IMR-90 (cell line): ENCODE data around the gene RALGPS2. TPM values are rescaled to one million over a fixed set of nuclear protein-coding genes. Genes with fewer than 3 reads are reported as not detected.

ENCODE experiments used
- ATAC-seq: fragments of 200-7000 bp; cut with Tn5 transposase; 2 replicates; pipeline ENCODE4 v1.9.1; 2020; ENCODE audit warnings: low read depth, mild to moderate bottlenecking, moderate library complexity
- BruUV-seq: library from RNA; stranded (reverse); fragments of 400-500 nt; replicated peaks from 2 replicates; lab custom pipeline; 2021; lab: Mats Ljungman, UMichigan
- CTCF ChIA-PET: fragments of 300-600 bp; formaldehyde crosslinking; extraction: SDS; loops from one replicate; lab custom pipeline; 2021; ENCODE audit warnings: antibody characterized with exemption; lab: Yijun Ruan, JAX
- POLR2A ChIA-PET: fragments of 300-600 bp; sonication (Branson Sonifier 250); formaldehyde crosslinking; loops from one replicate; lab custom pipeline; 2022; ENCODE audit warnings: antibody characterized with exemption; ENCODE audit not compliant: unreplicated experiment; lab: Charles Lee
- DNase-seq: peaks from one replicate; pipeline ENCODE4 v3.0.0; 2013
- H2AFZ ChIP-seq: replicated peaks from 2 replicates; pipeline ENCODE3; 2013; ENCODE audit warnings: low read length, mild to moderate bottlenecking; ENCODE audit not compliant: poor library complexity
- H2AK5ac ChIP-seq: 2 replicates; pipeline ENCODE4 v1.6.1; 2013; ENCODE audit warnings: low read depth, low read length, inconsistent platforms
- H2AK9ac ChIP-seq: replicated peaks from 2 replicates; pipeline ENCODE3; 2013; ENCODE audit warnings: mild to moderate bottlenecking, low read depth, low read length, moderate library complexity; ENCODE audit not compliant: poor library complexity
- H2BK120ac ChIP-seq: 2 replicates; pipeline ENCODE4 v1.6.1; 2013; ENCODE audit warnings: low read depth, low read length, inconsistent platforms
- H2BK15ac ChIP-seq: 3 replicates; pipeline ENCODE4 v1.6.1; 2013; ENCODE audit warnings: low read depth, low read length, inconsistent platforms
- H2BK20ac ChIP-seq: 2 replicates; pipeline ENCODE4 v1.6.1; 2013; ENCODE audit warnings: low read depth, mild to moderate bottlenecking, inconsistent platforms, low read length, moderate library complexity
- H2BK5ac ChIP-seq: 2 replicates; pipeline ENCODE4 v1.6.1; 2013; ENCODE audit warnings: mild to moderate bottlenecking, low read depth, low read length, inconsistent platforms; ENCODE audit not compliant: poor library complexity, severe bottlenecking
- H3K14ac ChIP-seq: replicated peaks from 2 replicates; pipeline ENCODE4 v1.6.1; 2013; ENCODE audit warnings: low read depth, low read length, inconsistent platforms
- H3K18ac ChIP-seq: 2 replicates; pipeline ENCODE4 v1.6.1; 2013; ENCODE audit warnings: low read depth, low read length, control low read depth
- H3K23ac ChIP-seq: 2 replicates; pipeline ENCODE4 v1.6.1; 2013; ENCODE audit warnings: low read depth, low read length, inconsistent platforms
- H3K27ac ChIP-seq: 2 replicates; pipeline ENCODE4 v1.5.1; 2013; ENCODE audit warnings: mild to moderate bottlenecking, control low read depth, low read length; ENCODE audit not compliant: insufficient read depth
- H3K27me3 ChIP-seq: 2 replicates; pipeline ENCODE4 v1.6.1; 2013; ENCODE audit warnings: low read length; ENCODE audit not compliant: control insufficient read depth, insufficient read depth
- H3K36me3 ChIP-seq: 2 replicates; pipeline ENCODE4 v1.6.1; 2013; ENCODE audit warnings: low read length, mixed read lengths; ENCODE audit not compliant: control insufficient read depth, insufficient read depth
- H3K4ac ChIP-seq: 2 replicates; pipeline ENCODE4 v1.6.1; 2013; ENCODE audit warnings: low read depth, low read length, inconsistent platforms
- H3K4me1 ChIP-seq: 2 replicates; pipeline ENCODE4 v1.6.1; 2013; ENCODE audit warnings: low read length, mixed read lengths; ENCODE audit not compliant: control insufficient read depth, insufficient read depth
- H3K4me2 ChIP-seq: 2 replicates; pipeline ENCODE4 v1.6.1; 2013; ENCODE audit warnings: low read depth, mild to moderate bottlenecking, control low read depth, low read length, moderate library complexity
- H3K4me3 ChIP-seq: 2 replicates; pipeline ENCODE4 v1.5.1; 2013; ENCODE audit warnings: low read depth, mild to moderate bottlenecking, control low read depth, low read length, moderate library complexity; ENCODE audit not compliant: insufficient read depth
- H3K56ac ChIP-seq: 2 replicates; pipeline ENCODE4 v1.6.1; 2013; ENCODE audit warnings: low read length, inconsistent platforms; ENCODE audit not compliant: insufficient read depth; ENCODE audit errors: extremely low read depth
- H3K79me1 ChIP-seq, 2 experiments: 2 replicates each; pipeline ENCODE4 v1.6.1; 2013; ENCODE audit warnings: low read length in 2 of 2, inconsistent platforms in 1 of 2, low read depth in 1 of 2
- H3K9ac ChIP-seq: 2 replicates; pipeline ENCODE4 v1.6.1; 2013; ENCODE audit warnings: low read depth, low read length, control low read depth
- H3K9me1 ChIP-seq: 2 replicates; pipeline ENCODE4 v1.6.1; 2013; ENCODE audit warnings: low read length, inconsistent platforms; ENCODE audit not compliant: insufficient read depth
- H3K9me3 ChIP-seq: 2 replicates; pipeline ENCODE4 v1.6.1; 2013; ENCODE audit warnings: low read length; ENCODE audit not compliant: control insufficient read depth, insufficient read depth
- H4K20me1 ChIP-seq: 2 replicates; pipeline ENCODE4 v1.6.1; 2013; ENCODE audit warnings: low read length, inconsistent platforms; ENCODE audit not compliant: insufficient read depth
- H4K5ac ChIP-seq: 2 replicates; pipeline ENCODE4 v1.6.1; 2013; ENCODE audit warnings: mild to moderate bottlenecking, low read depth, low read length, control low read depth
- H4K8ac ChIP-seq, 2 experiments: 2 replicates each; pipeline ENCODE4 v1.6.1; 2013; ENCODE audit warnings: low read depth in 2 of 2, low read length in 2 of 2, control low read depth in 1 of 2, inconsistent platforms in 1 of 2
- H4K91ac ChIP-seq: 2 replicates; pipeline ENCODE4 v1.6.1; 2013; ENCODE audit warnings: low read depth, low read length, inconsistent platforms; ENCODE audit not compliant: insufficient read depth
- BHLHE40 ChIP-seq: fragments of 150-350 bp; IDR thresholded peaks from 2 replicates; pipeline ENCODE4 v1.6.1; 2016; ENCODE audit warnings: mild to moderate bottlenecking, low read depth, low read length
- CHD1 ChIP-seq: IDR thresholded peaks from 2 replicates; pipeline ENCODE4 v1.6.1; 2012; ENCODE audit warnings: low read depth, low read length, improper control_type of control experiment
- CTCF ChIP-seq: conservative IDR thresholded peaks from 2 replicates; pipeline ENCODE4 v1.5.1; 2012; ENCODE audit warnings: mild to moderate bottlenecking, low read depth, low read length, improper control_type of control experiment
- ELK1 ChIP-seq: fragments of 150-350 bp; IDR thresholded peaks from 2 replicates; pipeline ENCODE4 v1.6.1; 2016; ENCODE audit warnings: low read depth, mild to moderate bottlenecking, low read length, moderate library complexity, borderline replicate concordance
- MXI1 ChIP-seq: IDR thresholded peaks from 2 replicates; pipeline ENCODE4 v1.6.1; 2012; ENCODE audit warnings: low read depth, mild to moderate bottlenecking, low read length, moderate library complexity, borderline replicate concordance
- NFE2L2 ChIP-seq: fragments of 150-350 bp; IDR thresholded peaks from 2 replicates; pipeline ENCODE4 v1.6.1; 2016; ENCODE audit warnings: low read depth, mild to moderate bottlenecking, low read length
- RCOR1 ChIP-seq: IDR thresholded peaks from 2 replicates; pipeline ENCODE4 v1.6.1; 2012; ENCODE audit warnings: mild to moderate bottlenecking, low read length, improper control_type of control experiment; ENCODE audit not compliant: insufficient replicate concordance
- RFX5 ChIP-seq: IDR thresholded peaks from 2 replicates; pipeline ENCODE4 v1.8.0; 2012; ENCODE audit warnings: low read depth, mild to moderate bottlenecking, low read length, moderate library complexity
- SMC3 ChIP-seq: fragments of 150-350 bp; IDR thresholded peaks from 2 replicates; pipeline ENCODE4 v1.6.1; 2016; ENCODE audit warnings: low read depth, mild to moderate bottlenecking, antibody characterized with exemption, low read length, moderate library complexity
- USF2 ChIP-seq: fragments of 150-350 bp; IDR thresholded peaks from 2 replicates; pipeline ENCODE4 v1.6.1; 2017; ENCODE audit warnings: mild to moderate bottlenecking, antibody characterized with exemption, low read length, low read depth
- WGBS, 2 experiments: methylation state at CpG; one replicate each; pipeline versions ENCODE4 v1.1.5 to v1.1.7; 2013; ENCODE audit warnings: missing lambda C conversion rate in 2 of 2; ENCODE audit not compliant: insufficient read length in 1 of 2; ENCODE audit errors: extremely low coverage in 2 of 2; 5-methylcytosine and 5-hydroxymethylcytosine counted together
- dilution Hi-C: fragments of 300-500 bp; cut with HindIII; formaldehyde crosslinking; loops from one replicate; pipeline ENCODE4 v1.14.3; 2018; ENCODE audit warnings: low sequenced_read_pairs; ENCODE audit not compliant: unreplicated experiment
- in situ Hi-C: fragments of 300-500 bp; cut with MboI; formaldehyde crosslinking; loops from 3 replicates; pipeline ENCODE4 v1.14.3; 2019; ENCODE audit warnings: low sequenced_read_pairs, inconsistent platforms, mixed read lengths
- intact Hi-C: fragments of 100-400 bp; cut with micrococcal nuclease; formaldehyde crosslinking; loops from 2 replicates; pipeline ENCODE4 v1.10.0; 2022
- polyA plus RNA-seq, 3 experiments: library from polyadenylated mRNA; depleted of rRNA; stranded (reverse); fragments of >200 nt; gene quantifications; 2 replicates each; pipeline ENCODE4 v1.2.3, GENCODE V29; 2012; ENCODE audit warnings: low replicate concordance in 1 of 3
- total RNA-seq: library from RNA; depleted of rRNA; stranded (reverse); fragments of >200 nt; gene quantifications from 2 replicates; pipeline ENCODE4 v1.2.3, GENCODE V29; 2012

The RALGPS2 gene
- total and polyA plus RNA-seq, 2 of the 4 experiments (the other 2 are of a cell fraction): 13.8 to 148 TPM

- Histone ChIP-seq H3K9me1 (0 out of 2 replicates have a peak, but pooled peaks cover 7% of the 10 kb centered on the region), H3K56ac (no peak overlapping the region), H3K4ac (no peak overlapping the region), H3K4me3 (no peak overlapping the region), H2AK9ac (no peak overlapping the region), H3K79me1 (no peaks in the 10 kb centered on the region), H3K14ac (no peak overlapping the region), H3K9me3 (no peaks in the 10 kb centered on the region), H3K4me2 (no peak overlapping the region), H3K27me3 (no peaks in the 10 kb centered on the region), H4K5ac (no peak overlapping the region), H3K9ac (no peak overlapping the region), H3K23ac (no peak overlapping the region), H2BK5ac (no peak overlapping the region), H2AK5ac (no peak overlapping the region), H3K27ac (no peak overlapping the region), H3K4me1 (peaks cover 7% of the 10 kb centered on the region), H4K20me1 (no peaks in the 10 kb centered on the region), H2BK120ac (no peak overlapping the region), H3K36me3 (no peaks in the 10 kb centered on the region), H3K18ac (no peak overlapping the region), H4K91ac (no peak overlapping the region), H2AFZ (peak overlapping the region; percentile 35), H2BK20ac (no peak overlapping the region), H2BK15ac (no peak overlapping the region), H4K8ac (no peak overlapping the region)
- ChIA-PET POLR2A (no interaction called here), CTCF (no interaction called here)
- dilution Hi-C loops: no loop called here
- intact Hi-C loops: no loop called here
- in situ Hi-C loops: no loop called here
- ATAC-seq (no peak), DNase-seq (peak; percentile 10)
- BruUV-seq: no TSS peak
- TF ChIP-seq CTCF (no peak), NFE2L2 (no peak), RFX5 (no peak), CHD1 (no peak), MXI1 (no peak), SMC3 (no peak), ELK1 (no peak), RCOR1 (no peak), BHLHE40 (no peak; the same call in 1 of the 2 replicates), USF2 (no peak)
- WGBS, 2 experiments: 86% methylated on average over 9 of the region's 14 CpGs; no CpG with 5 or more reads in 1 of the 2 experiments
Observed at GRCh38 chr1:178941849-178942248, 216.8 kb downstream of the RALGPS2 start.
